Stimulated activated CD8-positive, alpha-beta memory T cell treated with anti-CD3 and anti-CD28 coated beads, Interleukin-12 subunit alpha, Interleukin-12 subunit beta, amount 100 ng/mL, for 4 hours (primary cell): ENCODE results near the gene SLC8A2.

Experiments used
- DNase-seq: peaks from one replicate; pipeline ENCODE4 v3.0.0-alpha.2; 2020; ENCODE audit warnings: low read depth

Gene SLC8A2, protein sequence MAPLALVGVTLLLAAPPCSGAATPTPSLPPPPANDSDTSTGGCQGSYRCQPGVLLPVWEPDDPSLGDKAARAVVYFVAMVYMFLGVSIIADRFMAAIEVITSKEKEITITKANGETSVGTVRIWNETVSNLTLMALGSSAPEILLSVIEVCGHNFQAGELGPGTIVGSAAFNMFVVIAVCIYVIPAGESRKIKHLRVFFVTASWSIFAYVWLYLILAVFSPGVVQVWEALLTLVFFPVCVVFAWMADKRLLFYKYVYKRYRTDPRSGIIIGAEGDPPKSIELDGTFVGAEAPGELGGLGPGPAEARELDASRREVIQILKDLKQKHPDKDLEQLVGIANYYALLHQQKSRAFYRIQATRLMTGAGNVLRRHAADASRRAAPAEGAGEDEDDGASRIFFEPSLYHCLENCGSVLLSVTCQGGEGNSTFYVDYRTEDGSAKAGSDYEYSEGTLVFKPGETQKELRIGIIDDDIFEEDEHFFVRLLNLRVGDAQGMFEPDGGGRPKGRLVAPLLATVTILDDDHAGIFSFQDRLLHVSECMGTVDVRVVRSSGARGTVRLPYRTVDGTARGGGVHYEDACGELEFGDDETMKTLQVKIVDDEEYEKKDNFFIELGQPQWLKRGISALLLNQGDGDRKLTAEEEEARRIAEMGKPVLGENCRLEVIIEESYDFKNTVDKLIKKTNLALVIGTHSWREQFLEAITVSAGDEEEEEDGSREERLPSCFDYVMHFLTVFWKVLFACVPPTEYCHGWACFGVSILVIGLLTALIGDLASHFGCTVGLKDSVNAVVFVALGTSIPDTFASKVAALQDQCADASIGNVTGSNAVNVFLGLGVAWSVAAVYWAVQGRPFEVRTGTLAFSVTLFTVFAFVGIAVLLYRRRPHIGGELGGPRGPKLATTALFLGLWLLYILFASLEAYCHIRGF

DNA sequence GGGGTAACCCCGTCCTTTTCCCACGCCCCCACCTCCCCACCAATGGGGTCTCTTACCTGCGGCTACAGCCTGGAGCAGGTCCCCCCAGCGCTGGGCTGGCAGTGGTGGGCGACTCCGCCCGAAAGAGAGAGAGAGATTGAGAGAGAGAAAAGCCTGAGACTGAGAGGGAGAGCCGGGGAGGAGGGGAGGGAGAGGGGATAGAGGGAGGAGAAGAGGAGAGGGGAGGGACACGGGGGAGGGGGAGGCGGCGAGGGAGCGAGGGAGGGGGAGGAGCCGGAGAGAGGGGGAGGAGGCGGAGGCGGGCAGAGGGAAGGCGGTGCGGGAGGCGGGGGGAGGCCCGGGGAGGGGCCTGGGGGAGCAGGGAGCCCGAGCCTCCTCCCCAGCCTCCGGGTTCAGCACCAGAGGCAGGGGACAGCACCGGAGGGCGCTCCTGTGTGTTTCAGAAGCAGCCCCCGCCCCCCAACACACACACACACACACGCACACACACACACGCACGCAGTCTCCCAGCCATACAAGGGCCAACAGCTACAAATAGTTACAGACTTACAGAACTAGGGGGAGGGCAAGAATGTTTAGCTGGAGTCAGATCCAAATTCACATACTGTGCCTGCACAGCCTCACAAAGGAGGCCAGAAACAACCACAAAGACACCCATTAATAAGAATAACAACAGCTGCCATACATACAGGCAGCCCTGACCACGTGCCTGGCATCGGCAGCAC, at the start of gene SLC8A2:
Gene SLC8A2 (minus strand): TSS at position 161 of the 725 bp plus-strand sequence. CDS start 5,490 bp downstream, outside the sequence.
- peak; percentile 26 for DNase-seq

DNA sequence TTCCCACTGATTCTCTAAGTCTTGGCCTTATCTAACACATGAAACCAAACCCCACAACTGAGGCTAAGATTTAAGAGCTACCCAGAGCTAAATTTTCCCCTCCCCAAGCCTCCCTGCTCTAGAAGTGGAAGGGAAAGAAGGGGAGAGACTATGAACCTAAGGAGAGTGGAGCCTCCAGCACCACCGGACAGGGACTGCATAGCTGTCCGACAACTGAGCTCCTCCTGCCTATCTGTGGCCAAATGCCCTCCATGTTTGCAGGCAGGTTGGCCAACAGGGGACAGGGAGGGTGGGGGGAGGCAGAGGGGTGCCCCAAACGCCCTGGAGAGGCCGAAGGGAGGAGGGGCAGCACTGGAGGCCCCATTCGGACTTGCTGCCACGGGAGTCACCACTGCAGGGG, 49.1 kb upstream of the SLC8A2 start:
- DNase-seq: no peak

DNA sequence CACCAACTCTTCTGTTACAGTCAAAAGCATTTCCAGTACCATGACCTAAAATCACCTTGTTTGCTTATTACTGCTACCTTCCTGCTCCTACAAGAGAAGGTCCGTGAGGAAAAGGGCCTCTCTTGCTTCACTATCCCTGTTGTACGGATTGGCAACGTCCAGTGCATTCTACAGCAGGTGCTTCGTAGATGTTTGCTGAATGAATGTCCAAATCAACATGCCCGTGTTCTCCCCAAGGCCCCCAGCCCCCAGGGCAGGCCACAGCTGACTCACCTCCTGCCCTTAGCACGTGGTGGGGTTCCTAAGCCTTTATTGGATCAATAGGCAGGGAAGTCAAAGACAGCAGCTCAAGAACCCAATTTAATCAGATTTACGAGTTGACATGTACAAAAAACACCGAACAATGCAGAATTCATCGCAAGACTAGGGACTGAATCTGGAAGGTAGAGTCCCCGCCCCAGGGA, 48.7 kb upstream of the SLC8A2 start:
- no peak for DNase-seq

DNA sequence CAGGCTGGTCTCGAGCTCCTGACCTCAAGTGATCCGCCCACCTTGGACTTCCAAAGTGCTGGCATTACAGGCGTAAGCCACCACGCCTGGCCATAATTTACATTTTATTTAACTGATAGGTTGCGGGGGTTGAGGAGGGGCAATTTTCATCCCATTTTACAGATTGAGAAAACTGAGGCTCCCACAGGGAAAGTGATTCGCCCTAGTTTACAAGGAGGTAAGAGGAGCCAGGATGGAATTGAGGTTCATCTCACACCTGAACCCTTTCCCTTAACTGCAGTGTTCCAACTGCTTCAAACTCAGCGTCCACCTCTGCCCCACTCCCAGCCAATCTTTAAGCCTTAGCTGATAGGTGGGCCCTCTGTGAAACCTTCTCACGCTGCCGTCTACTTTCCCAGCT, 47.2 kb upstream of the SLC8A2 start:
- no peak for DNase-seq

- peak; percentile 58 for DNase-seq
Observed at GRCh38 chr19:47518139-47518538, 46.4 kb upstream of the SLC8A2 start.

DNA sequence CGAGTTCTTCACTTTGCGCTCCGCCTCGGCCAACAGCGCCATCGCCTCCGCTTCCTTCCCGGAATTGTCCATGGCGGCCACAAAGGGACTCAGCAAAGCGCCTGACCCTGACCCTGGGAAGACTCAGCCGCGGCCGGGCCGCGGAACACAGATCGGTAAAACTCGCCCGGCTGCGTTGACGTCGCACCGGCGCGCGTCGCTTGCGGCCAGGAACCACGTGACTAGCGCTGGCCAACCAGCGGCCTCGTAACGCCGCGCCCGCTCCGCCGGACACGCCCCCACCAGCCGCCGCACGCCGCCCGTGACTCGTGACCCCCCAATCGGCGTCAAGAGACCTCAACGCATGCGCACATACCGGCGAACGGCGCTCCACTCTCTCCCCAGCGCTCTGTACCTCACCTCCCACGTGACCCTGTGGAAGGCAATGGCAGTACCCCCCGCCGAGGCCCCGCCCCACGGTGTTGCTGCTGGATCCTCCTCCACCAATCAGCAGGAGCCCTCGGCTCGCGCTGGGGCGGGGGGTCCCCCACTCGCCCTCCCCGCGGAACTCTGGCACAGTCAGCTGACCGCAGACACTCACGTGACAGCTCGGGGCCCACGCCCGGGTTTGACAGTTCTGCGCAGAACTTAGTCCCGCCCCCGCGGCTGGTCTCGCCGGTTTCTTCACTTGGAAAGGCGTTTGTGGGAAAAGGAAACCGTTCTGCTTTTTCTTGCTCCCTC, 43.3 kb upstream of the SLC8A2 start, which contains the start of gene NAPA:
Gene NAPA (minus strand): TSS at position 195 of the 720 bp plus-strand sequence. CDS start 123 bp downstream, at position 72.
- peak; percentile 100 for DNase-seq

DNA sequence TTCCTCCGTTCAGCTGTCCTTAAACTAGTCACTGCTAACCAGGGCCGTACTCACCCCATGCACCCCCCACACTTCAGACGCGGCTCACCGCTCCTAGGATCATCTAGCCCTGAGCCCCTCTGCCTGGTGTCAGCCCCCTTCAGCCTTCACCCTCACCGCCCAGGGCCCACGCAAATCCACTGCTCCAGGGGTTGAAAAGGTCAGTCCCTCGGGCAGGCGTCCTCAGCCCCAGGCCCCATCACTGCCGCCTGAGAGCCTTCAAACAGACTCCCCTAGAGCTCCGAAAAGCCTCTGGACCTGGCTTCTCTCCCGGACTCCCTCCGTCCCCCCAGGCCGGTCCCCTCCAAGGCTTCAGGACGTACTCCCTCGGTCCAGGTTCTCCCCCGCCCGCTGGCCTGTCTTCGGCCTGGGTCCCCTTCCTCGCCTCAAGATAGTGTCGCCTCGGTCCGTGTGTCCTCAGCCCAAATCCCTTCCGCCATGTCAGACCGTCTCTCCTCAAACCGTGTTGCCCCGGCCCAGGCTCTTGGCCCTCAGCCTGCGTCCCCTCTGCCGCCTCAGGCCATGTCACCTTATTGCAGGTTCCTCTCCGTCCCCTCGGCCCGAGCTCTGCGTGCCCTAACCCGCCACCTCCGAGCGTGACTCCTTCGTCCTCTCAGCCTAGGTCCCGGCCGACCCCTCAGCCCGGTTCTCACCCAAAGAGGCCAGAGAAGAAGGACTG, 42.6 kb upstream of the SLC8A2 start:
- DNase-seq: no peak

DNA sequence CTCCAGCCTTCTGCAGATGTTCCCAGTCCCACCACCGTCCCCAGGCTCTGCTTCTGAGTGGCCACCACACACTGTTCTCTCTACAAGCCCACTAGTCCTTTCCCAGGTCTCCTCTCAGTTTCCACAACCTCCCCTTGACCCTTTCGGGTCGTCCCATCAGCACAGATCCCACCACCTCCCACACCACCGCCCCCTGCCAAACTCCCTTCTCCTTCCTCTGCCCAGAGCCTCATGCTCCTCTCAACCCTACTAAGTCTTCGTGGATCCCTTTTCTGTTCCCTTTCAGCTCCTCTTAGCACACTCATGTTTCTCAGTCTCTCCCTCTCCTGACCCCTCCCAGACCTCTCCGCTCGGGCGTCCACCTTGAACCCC, 41.2 kb upstream of the SLC8A2 start:
- DNase-seq: no peak

GRCh38 chr19:47512183-47512947, 40.7 kb upstream of the SLC8A2 start:
- no peak for DNase-seq

DNA sequence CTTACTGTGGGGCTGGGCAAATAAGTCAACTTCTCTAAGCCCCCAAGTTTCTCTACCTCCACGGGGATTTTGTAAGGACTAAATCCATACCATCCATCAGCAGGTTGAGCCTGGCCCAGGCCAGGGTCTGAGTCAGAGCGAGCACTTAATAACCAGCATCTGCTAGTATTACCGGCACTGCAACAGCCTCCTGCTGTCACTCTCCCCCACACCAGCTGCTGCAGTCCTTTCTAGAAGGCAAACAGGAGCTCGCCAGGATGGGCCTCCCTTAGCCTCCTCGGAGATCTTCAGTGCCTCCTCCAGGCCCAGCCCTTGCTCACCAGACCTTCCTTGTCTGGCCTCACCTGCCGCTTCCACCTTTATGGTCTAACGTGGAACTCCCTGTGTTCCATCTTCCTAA, 40.0 kb upstream of the SLC8A2 start:
- DNase-seq: no peak

DNA sequence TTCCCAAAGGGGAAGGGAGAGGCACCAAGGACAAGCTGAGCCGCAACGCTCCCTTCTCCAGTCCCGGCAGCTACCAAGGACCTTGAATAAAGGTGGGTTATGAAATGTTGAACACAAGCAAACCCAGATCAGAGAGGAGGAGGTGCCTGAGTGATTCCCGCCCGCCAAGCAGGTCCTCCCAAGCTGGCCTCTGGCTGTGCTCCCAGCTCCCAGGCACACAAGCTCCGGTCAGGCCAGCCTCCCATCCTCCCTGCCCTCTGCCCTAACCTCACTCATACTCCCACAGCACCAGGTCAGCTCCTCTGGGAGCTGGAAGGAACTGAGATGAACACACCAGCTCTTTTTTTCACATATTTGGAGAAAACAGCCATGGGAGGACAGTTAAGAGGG, 39.4 kb upstream of the SLC8A2 start:
- DNase-seq: no peak

- no peak for DNase-seq
Observed at GRCh38 chr19:47510516-47511127, 38.9 kb upstream of the SLC8A2 start.

DNA sequence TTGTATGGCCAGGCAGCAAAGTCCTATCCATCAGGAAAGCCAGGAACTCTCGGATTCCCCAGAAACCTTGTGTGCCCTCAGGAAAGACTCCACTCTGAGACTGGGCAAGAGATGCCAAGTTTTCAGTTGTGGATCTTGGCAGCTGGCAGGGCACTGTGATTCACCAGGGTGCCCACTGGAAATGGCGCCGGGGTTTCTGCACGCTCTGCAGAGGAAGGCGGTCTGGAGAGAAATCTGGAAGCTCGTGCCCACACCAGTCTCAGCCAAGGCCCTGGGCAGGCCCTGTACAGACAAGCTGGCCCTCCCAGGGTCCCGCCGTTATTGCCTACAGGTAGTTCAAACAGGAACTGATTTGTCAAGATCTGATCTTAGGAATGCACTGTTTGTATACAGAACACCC, 38.3 kb upstream of the SLC8A2 start:
- no peak for DNase-seq

DNA sequence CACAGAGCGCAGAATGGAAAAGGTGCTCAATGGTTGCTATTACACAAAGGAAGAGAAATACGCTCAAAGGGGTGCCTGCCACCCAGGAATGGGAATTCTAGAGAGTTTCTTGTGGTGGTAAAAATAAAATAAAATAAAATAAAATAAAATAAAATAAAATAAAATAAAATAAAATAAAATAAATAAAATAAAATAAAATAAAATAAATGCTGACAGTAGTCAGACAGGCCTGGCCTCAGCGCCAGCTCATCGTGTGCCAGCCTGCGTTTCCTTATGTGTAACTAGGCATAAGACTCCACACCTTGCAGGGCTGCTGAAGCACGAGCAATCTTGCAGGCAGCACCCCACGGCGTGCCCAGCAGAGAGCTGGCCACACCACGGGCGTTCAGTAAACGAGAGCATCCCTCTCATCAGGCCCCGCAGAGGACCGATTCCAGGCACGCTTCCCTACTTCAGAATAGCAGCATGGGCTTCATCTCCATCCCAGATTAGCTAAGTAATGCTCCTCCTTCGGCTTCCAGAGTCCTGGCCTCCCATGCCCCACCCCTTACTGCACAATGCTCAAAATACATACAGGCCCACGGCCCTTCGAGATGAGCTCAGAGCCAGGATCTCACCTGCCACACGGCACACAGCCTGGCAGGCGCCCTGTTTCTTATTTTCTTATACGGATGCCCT, 37.6 kb upstream of the SLC8A2 start:
- no peak for DNase-seq

DNA sequence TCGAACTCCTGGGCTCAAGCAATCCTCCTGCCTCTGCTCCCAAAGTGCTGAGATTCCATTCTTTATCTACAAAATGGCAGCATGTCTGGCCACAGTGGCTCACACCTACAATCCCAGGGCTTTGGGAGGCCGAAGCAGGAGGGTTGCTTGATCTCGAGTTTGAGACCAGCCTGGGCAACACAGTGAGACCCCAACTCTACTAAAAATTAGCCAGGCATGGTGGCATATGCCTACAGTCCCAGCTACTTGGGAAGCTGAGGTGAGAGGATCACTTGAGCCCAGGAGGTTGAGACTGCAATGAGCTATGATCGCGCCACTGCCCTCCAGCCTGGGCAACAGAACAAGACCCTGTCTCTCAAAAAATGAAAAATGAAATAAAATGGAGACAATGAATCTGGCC, 37.0 kb upstream of the SLC8A2 start:
- no peak for DNase-seq

GRCh38 chr19:47507924-47508553, 36.3 kb upstream of the SLC8A2 start:
- no peak for DNase-seq

DNA sequence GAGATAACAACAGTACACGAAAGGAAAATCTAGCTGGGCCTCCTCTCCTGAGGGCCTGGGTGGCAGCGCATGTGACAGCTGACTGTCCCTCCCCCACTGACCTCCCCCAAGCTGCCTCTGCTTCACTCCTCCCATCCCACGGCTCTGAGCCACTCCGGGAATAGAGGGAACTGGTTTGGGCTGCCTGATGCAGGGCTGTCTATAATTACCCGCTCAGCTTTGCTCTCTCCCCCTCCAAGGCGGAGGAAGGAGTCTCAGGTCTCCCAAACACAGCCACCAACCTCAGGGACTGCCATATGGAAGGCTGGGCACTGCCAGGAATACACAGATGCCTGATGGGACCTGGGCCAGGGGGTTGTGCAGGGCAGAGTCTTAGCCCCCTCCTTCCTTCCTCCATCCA, 35.3 kb upstream of the SLC8A2 start:
- DNase-seq: no peak

- DNase-seq: no peak
Observed at GRCh38 chr19:47506459-47506858, 34.8 kb upstream of the SLC8A2 start.

DNA sequence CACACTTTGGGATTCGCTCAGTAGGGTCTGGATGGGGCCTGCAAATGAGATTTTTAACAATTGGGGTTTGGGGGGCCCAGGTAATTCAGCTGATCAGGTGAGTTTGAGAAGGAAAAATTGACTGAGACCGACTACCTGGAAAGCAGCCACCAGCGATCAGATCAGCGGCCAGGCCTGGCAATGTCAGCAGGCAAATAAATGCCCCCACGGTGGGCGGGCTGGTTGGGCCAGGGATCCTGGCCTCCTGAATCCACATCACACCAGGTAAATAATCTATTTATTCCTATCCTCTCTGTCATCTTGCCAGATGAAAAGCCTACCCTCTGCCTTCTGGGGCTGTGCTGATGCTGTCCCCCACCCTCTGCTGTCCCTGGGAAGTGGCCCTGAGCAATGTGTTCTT, 33.8 kb upstream of the SLC8A2 start:
- no peak for DNase-seq
